ENCODE results near the gene NANP.

NANP gene

DNA sequence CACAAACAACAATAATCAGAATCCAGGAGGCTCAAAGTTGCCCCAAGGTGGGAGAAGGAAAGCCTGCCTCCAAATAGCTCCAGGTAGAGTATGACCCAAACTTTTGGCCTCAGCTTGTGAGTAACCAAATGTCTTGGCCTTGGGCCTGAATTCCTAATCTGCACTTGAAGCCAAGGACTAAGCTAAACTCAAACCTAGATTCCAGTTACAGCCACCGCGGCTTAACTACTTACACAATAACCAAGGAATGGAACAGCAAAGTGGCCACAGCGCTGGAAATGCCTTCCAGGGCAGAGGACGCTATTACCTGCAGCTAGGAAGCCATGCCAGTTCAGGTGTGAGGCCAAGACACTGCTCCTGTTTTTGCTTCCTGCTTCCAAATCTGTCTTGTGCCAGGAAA, 43.1 kb downstream of the NANP start:
- DNase-seq (ENCODE audit: low read depth), result no peak
- no peak overlapping the region for H3K4me3 ChIP-seq (ENCODE audit: low read depth, low read length)
- no peak for TF ChIP-seq CTCF (IDR thresholded peaks at IDR 0.05; ENCODE audit: low read depth, low read length, missing control alignments)

DNA sequence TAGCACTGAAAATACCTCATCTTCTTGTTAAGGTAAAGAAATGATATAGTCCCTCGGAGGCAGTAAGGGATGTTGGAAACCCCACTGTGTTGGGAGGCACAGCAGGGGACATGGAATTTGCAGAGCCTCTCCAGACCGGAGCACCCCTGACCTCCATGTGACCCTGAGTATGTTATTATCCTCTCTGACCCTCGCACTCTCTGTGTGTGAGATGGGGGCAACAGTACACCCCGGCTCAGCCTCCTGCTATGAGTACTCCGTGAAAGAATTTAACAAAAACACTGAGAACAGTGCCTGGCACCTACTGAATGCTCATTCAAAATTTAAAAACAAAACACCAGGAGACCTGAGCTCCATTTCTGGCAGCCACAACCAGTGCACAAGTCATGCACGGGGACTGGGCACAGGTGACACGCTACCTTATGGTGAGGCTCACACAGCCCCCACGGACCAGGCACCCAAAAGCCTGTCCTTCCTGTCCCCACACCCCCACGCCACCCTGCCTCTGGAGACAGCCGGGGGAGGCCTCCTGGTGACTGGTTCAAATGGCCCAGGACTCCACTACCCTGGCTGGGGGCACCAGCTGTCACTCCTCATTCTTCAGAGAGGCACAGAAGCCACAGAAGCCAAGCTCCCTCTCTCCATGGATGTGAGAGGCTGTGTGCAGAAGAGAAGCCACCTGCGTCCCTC, 44.6 kb downstream of the NANP start:
- no peak for TF ChIP-seq CTCF (IDR thresholded peaks at IDR 0.05; ENCODE audit: low read depth, low read length, missing control alignments)
- no peak overlapping the region for H3K4me3 ChIP-seq (ENCODE audit: low read depth, low read length)
- no peak for DNase-seq (ENCODE audit: low read depth)

GRCh38 chr20:25576783-25577530, 46.9 kb downstream of the NANP start:
- DNase-seq (ENCODE audit: low read depth), result no peak
- TF ChIP-seq CTCF (IDR thresholded peaks at IDR 0.05; ENCODE audit: low read depth, low read length, missing control alignments), result no peak
- no peak overlapping the region for H3K4me3 ChIP-seq (ENCODE audit: low read depth, low read length)

- TF ChIP-seq CTCF (IDR thresholded peaks at IDR 0.05; ENCODE audit: low read depth, low read length, missing control alignments), result no peak
- H3K4me3 ChIP-seq (ENCODE audit: low read depth, low read length), result no peak overlapping the region
- no peak for DNase-seq (ENCODE audit: low read depth)
These were observed 49.4 kb downstream of the NANP start for GRCh38 chr20:25574411-25574810.

DNA sequence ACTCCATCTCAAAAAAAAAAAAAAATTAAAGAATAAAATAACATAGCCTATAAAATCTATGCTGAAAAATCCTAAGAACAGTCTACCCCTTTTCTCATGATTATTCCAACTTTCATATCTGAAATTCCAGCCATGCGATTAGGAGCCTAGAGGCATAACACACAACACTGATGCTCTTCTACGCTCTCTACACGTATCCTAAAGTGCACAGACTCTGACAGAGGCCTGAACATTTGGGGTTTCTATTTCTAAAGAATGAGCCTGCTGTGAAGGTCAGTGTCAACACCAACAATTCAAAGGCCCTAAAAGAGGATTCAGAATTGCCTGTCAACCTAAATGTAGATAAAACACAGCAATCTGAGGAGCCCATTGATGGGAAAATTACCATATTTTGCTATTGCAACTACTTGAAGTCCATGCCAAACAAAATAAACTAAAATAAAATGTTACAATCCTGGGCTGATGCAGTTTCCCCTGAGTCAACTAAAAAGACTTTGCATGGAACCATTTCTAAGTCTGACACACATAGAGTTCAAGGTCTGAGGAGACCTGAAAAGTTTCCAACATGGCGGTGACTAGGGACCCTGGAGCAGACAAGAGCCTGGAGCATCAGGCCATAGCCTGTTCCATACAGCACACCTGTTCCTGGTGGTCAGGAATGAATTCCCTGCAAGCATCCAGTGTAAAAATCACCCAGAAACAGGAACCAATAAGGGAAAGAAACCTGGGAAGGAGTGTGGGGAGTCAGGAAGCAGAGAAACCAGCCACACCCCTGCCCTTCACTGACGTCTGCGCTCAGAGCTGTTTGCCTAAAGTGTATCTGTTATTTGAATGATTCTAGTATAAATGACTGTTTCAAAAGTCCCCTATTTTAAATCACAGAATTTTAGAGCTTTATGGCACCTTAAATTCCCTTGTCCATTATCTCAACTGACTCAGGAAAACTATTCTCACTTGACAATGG, 50.2 kb downstream of the NANP start:
- TF ChIP-seq CTCF (IDR thresholded peaks at IDR 0.05; ENCODE audit: low read depth, low read length, missing control alignments), result no peak
- H3K4me3 ChIP-seq (ENCODE audit: low read depth, low read length), result no peak overlapping the region
- DNase-seq (ENCODE audit: low read depth), result no peak

- DNase-seq (ENCODE audit: low read depth), result no peak
- no peak for TF ChIP-seq CTCF (IDR thresholded peaks at IDR 0.05; ENCODE audit: low read depth, low read length, missing control alignments)
- H3K4me3 ChIP-seq (ENCODE audit: low read depth, low read length), result no peak overlapping the region
These were observed 52.0 kb downstream of the NANP start for GRCh38 chr20:25571817-25572216.
